A549 (cell line): ENCODE results near the gene SHISA6. TPM values are rescaled to one million over a fixed set of nuclear protein-coding genes. Genes with fewer than 3 reads are reported as not detected.

Source experiments
- ATAC-seq, 2 experiments: fragments of 200-7000 bp in 1 of 2; fragments of >200 bp in 1 of 2; cut with Nextera tagmentation in 1 of 2; cut with Tn5 transposase in 1 of 2; 3 replicates each; pipeline versions ENCODE4 v1.8.0 to v1.9.1; 2018 to 2020; ENCODE audit warnings: mild to moderate bottlenecking in 1 of 2, moderate library complexity in 1 of 2
- CTCF ChIA-PET: fragments of 300-600 bp; sonication (Branson Sonifier 250); formaldehyde crosslinking; extraction: SDS; loops from one replicate; lab custom pipeline; 2021; ENCODE audit warnings: antibody characterized with exemption, inconsistent platforms; lab: Yijun Ruan, JAX
- POLR2A ChIA-PET: fragments of 350-600 bp; formaldehyde crosslinking; extraction: SDS; loops from one replicate; lab custom pipeline; 2021; ENCODE audit warnings: antibody characterized with exemption, inconsistent platforms; lab: Yijun Ruan, JAX
- DNase-seq, 2 experiments: peaks; one replicate each; pipeline versions ENCODE4 v3.0.0 to v3.0.0-alpha.2; 2011 to 2016; ENCODE audit warnings: low read depth in 1 of 2, low spot score in 1 of 2
- FAIRE-seq: peaks from 2 replicates; lab custom pipeline; 2011; peaks lifted over from hg19 to GRCh38; lab: Jason Lieb, UNC
- H3K27ac ChIP-seq, 2 experiments: fragments of >200 bp; sonication (Bioruptor Twin); formaldehyde crosslinking; 3 replicates each; pipeline ENCODE4 v1.5.1; 2016 to 2017
- H3K4me1 ChIP-seq: fragments of >200 bp; sonication (Bioruptor Twin); formaldehyde crosslinking; 3 replicates; pipeline ENCODE4 v1.6.1; 2016
- H3K4me2 ChIP-seq: fragments of >200 bp; sonication (Bioruptor Twin); formaldehyde crosslinking; 3 replicates; pipeline ENCODE4 v1.6.1; 2016
- H3K4me3 ChIP-seq: fragments of >200 bp; sonication (Bioruptor Twin); formaldehyde crosslinking; 3 replicates; pipeline ENCODE4 v1.5.1; 2016
- H3K9me3 ChIP-seq: fragments of >200 bp; sonication (Bioruptor Twin); formaldehyde crosslinking; 3 replicates; pipeline ENCODE4 v1.6.1; 2016
- BHLHE40 ChIP-seq: IDR thresholded peaks from 2 replicates; pipeline ENCODE4 v1.6.1; 2012; ENCODE audit warnings: low read depth, low read length, inconsistent platforms
- CBX2 ChIP-seq: fragments of 200-600 bp; sonication (generic); IDR thresholded peaks from 2 replicates; pipeline ENCODE4 v1.6.1; 2016; ENCODE audit warnings: low read depth, mild to moderate bottlenecking, borderline replicate concordance
- CBX8 ChIP-seq: fragments of 200-600 bp; sonication (generic); IDR thresholded peaks from 2 replicates; pipeline ENCODE4 v1.6.1; 2016
- CHD2 ChIP-seq: fragments of 150-350 bp; IDR thresholded peaks from 2 replicates; pipeline ENCODE4 v1.6.1; 2014; ENCODE audit warnings: low read length; ENCODE audit not compliant: partially characterized antibody
- EHF ChIP-seq: fragments of 250-450 bp; sonication (Bioruptor Pico); IDR thresholded peaks from 2 replicates; pipeline ENCODE4 v1.5.0; 2020; ENCODE audit warnings: mild to moderate bottlenecking
- EHMT2 ChIP-seq: fragments of 200-600 bp; sonication (generic); IDR thresholded peaks from 2 replicates; pipeline ENCODE4 v1.6.1; 2016; ENCODE audit warnings: antibody characterized with exemption, low read depth, mild to moderate bottlenecking, moderate library complexity
- FOSB ChIP-seq: fragments of 250-450 bp; sonication (Bioruptor Pico); IDR thresholded peaks from 2 replicates; pipeline ENCODE4 v1.5.0; 2020; ENCODE audit warnings: mild to moderate bottlenecking, moderate library complexity
- FOSL2 ChIP-seq, 2 experiments: fragments of 450-650 bp in 1 of 2; fragments of >200 bp in 1 of 2; sonication (Bioruptor Twin) in 1 of 2; formaldehyde crosslinking; IDR thresholded peaks; 2 replicates each; pipeline versions ENCODE4 v1.5.0 to v1.6.1; 2016 to 2020; ENCODE audit warnings: mild to moderate bottlenecking in 1 of 2, moderate library complexity in 1 of 2
- FOXS1 ChIP-seq: fragments of 250-450 bp; sonication (Bioruptor Pico); IDR thresholded peaks from 2 replicates; pipeline ENCODE4 v1.5.0; 2020; ENCODE audit warnings: mild to moderate bottlenecking, moderate library complexity
- GATA3 ChIP-seq: IDR thresholded peaks from 2 replicates; pipeline ENCODE4 v1.6.1; 2012; ENCODE audit warnings: borderline replicate concordance
- HDAC2 ChIP-seq: fragments of 200-600 bp; sonication (generic); IDR thresholded peaks from 2 replicates; pipeline ENCODE4 v1.6.1; 2016
- HOXB5 ChIP-seq: fragments of 250-450 bp; sonication (Bioruptor Pico); IDR thresholded peaks from 2 replicates; pipeline ENCODE4 v1.5.0; 2020; ENCODE audit warnings: mild to moderate bottlenecking, moderate library complexity
- JUNB ChIP-seq: fragments of >200 bp; sonication (Bioruptor Twin); formaldehyde crosslinking; IDR thresholded peaks from 2 replicates; pipeline ENCODE4 v1.6.1; 2016
- MAFK ChIP-seq: fragments of 450-650 bp; IDR thresholded peaks from 2 replicates; pipeline ENCODE4 v1.6.1; 2014; ENCODE audit not compliant: partially characterized antibody
- NFE2L2 ChIP-seq: fragments of 150-350 bp; conservative IDR thresholded peaks from 2 replicates; pipeline ENCODE4 v1.6.1; 2014; ENCODE audit warnings: low read length
- NPAS2 ChIP-seq: fragments of 250-450 bp; sonication (Bioruptor Pico); IDR thresholded peaks from 2 replicates; pipeline ENCODE4 v1.8.0; 2022; ENCODE audit warnings: mild to moderate bottlenecking, moderate library complexity, borderline replicate concordance
- NR3C1 ChIP-seq: fragments of >200 bp; sonication (Bioruptor Twin); formaldehyde crosslinking; IDR thresholded peaks from 3 replicates; pipeline ENCODE4 v1.6.1; 2017
- POLR2A ChIP-seq: IDR thresholded peaks from 2 replicates; pipeline ENCODE4 v1.6.1; 2012; ENCODE audit warnings: mild to moderate bottlenecking, low read length
- TFCP2L1 ChIP-seq: fragments of 250-450 bp; sonication (Bioruptor Pico); IDR thresholded peaks from 2 replicates; pipeline ENCODE4 v1.5.0; 2021; ENCODE audit warnings: mild to moderate bottlenecking
- ZC3H11A ChIP-seq: fragments of 450-650 bp; IDR thresholded peaks from 2 replicates; pipeline ENCODE4 v1.6.1; 2014; ENCODE audit warnings: antibody characterized with exemption, mild to moderate bottlenecking
- ZSCAN20 ChIP-seq: fragments of 250-450 bp; sonication (Bioruptor Pico); IDR thresholded peaks from 2 replicates; pipeline ENCODE4 v1.8.0; 2022; ENCODE audit warnings: mild to moderate bottlenecking, moderate library complexity
- WGBS: methylation state at CpG from one replicate; pipeline ENCODE4 v1.1.6; 2017; ENCODE audit errors: missing lambda C conversion rate; 5-methylcytosine and 5-hydroxymethylcytosine counted together
- polyA plus RNA-seq, 4 experiments: library from polyadenylated mRNA; depleted of rRNA in 3 of 4; stranded (reverse); fragments of >200 nt; fragmentation: RNase III in 1 of 4; extraction: RNeasy Plus Mini Kit Qiagen cat#74134 plus additional on column Dnase treatment in 1 of 4; gene quantifications; 2 replicates in 3 of 4; 3 replicates in 1 of 4; pipeline ENCODE4 v1.2.3, GENCODE V29; 2011 to 2017
- TF ChIP-seq, protein P1 (sequence below): IDR thresholded peaks from 2 replicates; pipeline ENCODE4 v1.6.1; 2012
- TF ChIP-seq, protein P2 (sequence below): fragments of >200 bp; sonication (Bioruptor Twin); formaldehyde crosslinking; IDR thresholded peaks from 3 replicates; pipeline ENCODE4 v1.5.1; 2016
- TF ChIP-seq, protein P3 (sequence below): IDR thresholded peaks from 2 replicates; pipeline ENCODE4 v1.6.1; 2012
- TF ChIP-seq, protein P4 (sequence below): fragments of >200 bp; sonication (Bioruptor Twin); formaldehyde crosslinking; IDR thresholded peaks from 3 replicates; pipeline ENCODE4 v1.6.1; 2016

SHISA6 gene
- polyA plus RNA-seq, 2 of the 4 experiments (the other 2 are of a cell fraction), result not detected

DNA sequence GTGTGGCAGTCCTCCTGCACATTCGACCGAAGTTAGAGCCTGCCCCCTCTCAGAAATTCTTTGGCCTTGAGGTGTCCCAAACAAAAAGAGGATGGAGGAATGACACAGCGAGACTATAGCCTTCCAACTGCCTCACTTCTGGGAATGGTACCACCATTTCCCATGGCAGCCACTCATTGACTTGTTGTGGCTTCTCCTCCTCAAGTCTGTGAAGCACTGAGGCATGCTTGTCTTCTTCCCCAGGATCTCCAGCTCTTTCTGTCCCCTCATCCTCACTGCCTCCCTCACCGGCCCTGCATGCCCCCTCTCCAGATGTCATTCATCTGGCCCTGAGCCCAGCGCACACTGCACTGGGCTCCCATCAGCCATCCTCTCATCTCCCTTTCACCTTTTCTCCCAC, 313.5 kb downstream of the SHISA6 start:
- FAIRE-seq (no peak), DNase-seq (no peak), ATAC-seq (no peak)
- Histone ChIP-seq H3K4me2 (no peak overlapping the region), H3K4me3 (no peak overlapping the region), H3K27ac (no peak overlapping the region), H3K4me1 (no peaks in the 10 kb centered on the region), H3K9me3 (no peaks in the 10 kb centered on the region)
- TF ChIP-seq POLR2A, result no peak
- TF ChIP-seq FOSL2 (IDR thresholded peaks at IDR 0.05), result no peak
- no peak for TF ChIP-seq FOSL2 (CRISPR knock-in tag; IDR thresholded peaks at IDR 0.05)
- TF ChIP-seq EHMT2, result no peak
- no peak for TF ChIP-seq TFCP2L1 (CRISPR knock-in tag)
- no peak for TF ChIP-seq HDAC2
- TF ChIP-seq JUNB, result no peak
- no peak for TF ChIP-seq FOSB
- TF ChIP-seq NR3C1, result no peak
- TF ChIP-seq, protein P1, sequence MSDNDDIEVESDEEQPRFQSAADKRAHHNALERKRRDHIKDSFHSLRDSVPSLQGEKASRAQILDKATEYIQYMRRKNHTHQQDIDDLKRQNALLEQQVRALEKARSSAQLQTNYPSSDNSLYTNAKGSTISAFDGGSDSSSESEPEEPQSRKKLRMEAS, result no peak
- no peak for TF ChIP-seq NPAS2 (CRISPR knock-in tag)
- no peak for TF ChIP-seq CBX8
- TF ChIP-seq, protein P2, sequence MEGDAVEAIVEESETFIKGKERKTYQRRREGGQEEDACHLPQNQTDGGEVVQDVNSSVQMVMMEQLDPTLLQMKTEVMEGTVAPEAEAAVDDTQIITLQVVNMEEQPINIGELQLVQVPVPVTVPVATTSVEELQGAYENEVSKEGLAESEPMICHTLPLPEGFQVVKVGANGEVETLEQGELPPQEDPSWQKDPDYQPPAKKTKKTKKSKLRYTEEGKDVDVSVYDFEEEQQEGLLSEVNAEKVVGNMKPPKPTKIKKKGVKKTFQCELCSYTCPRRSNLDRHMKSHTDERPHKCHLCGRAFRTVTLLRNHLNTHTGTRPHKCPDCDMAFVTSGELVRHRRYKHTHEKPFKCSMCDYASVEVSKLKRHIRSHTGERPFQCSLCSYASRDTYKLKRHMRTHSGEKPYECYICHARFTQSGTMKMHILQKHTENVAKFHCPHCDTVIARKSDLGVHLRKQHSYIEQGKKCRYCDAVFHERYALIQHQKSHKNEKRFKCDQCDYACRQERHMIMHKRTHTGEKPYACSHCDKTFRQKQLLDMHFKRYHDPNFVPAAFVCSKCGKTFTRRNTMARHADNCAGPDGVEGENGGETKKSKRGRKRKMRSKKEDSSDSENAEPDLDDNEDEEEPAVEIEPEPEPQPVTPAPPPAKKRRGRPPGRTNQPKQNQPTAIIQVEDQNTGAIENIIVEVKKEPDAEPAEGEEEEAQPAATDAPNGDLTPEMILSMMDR, result no peak
- TF ChIP-seq, protein P3, sequence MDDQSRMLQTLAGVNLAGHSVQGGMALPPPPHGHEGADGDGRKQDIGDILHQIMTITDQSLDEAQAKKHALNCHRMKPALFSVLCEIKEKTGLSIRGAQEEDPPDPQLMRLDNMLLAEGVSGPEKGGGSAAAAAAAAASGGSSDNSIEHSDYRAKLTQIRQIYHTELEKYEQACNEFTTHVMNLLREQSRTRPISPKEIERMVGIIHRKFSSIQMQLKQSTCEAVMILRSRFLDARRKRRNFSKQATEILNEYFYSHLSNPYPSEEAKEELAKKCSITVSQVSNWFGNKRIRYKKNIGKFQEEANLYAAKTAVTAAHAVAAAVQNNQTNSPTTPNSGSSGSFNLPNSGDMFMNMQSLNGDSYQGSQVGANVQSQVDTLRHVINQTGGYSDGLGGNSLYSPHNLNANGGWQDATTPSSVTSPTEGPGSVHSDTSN, result no peak
- no peak for TF ChIP-seq CHD2
- TF ChIP-seq ZC3H11A, result no peak
- TF ChIP-seq CBX2, result no peak
- TF ChIP-seq EHF (CRISPR knock-in tag), result no peak
- WGBS, result 10% methylated on average over 5 of the region's 5 CpGs
- ChIA-PET POLR2A (no interaction called here), CTCF (interaction anchor here (1.5 kb wide), 1 partner anchor 20 kb away, joined by 4 read pairs; no protein-coding TSS in a partner anchor)

DNA sequence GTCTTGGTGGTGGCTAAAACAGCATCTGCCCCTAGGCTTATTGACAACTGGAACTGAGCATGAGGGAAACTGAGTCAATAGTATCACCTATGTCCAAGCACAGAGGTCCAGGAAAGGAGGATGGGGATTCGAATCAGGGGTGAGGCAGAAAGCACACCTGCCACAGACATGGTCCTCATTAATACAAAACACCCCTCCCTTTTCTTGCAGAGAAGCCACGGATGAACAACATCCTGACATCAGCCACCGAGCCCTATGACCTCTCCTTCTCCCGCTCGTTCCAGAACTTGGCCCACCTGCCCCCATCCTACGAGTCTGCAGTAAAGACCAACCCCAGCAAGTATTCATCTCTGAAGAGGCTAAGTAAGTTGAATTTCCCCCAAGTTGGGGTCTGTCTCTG, 314.5 kb downstream of the SHISA6 start:
- 3% methylated on average over 6 of the region's 6 CpGs for WGBS
- no peak overlapping the region for H3K4me3 ChIP-seq
- TF ChIP-seq ZC3H11A, result no peak
- no peak for TF ChIP-seq HDAC2
- TF ChIP-seq HOXB5, result no peak
- TF ChIP-seq MAFK, result no peak
- no peak for TF ChIP-seq ZSCAN20 (CRISPR knock-in tag)
- no peak for TF ChIP-seq NPAS2 (CRISPR knock-in tag)
- no peak for TF ChIP-seq GATA3
- no peak for TF ChIP-seq FOXS1 (CRISPR knock-in tag)
- TF ChIP-seq NFE2L2, result no peak
- TF ChIP-seq, protein P4, sequence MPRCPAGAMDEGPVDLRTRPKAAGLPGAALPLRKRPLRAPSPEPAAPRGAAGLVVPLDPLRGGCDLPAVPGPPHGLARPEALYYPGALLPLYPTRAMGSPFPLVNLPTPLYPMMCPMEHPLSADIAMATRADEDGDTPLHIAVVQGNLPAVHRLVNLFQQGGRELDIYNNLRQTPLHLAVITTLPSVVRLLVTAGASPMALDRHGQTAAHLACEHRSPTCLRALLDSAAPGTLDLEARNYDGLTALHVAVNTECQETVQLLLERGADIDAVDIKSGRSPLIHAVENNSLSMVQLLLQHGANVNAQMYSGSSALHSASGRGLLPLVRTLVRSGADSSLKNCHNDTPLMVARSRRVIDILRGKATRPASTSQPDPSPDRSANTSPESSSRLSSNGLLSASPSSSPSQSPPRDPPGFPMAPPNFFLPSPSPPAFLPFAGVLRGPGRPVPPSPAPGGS, result no peak
- TF ChIP-seq BHLHE40, result no peak
- H3K4me2 ChIP-seq, result no peak overlapping the region
- H3K4me1 ChIP-seq, result no peaks in the 10 kb centered on the region
- no peak for FAIRE-seq
- DNase-seq, result no peak
- no peak for ATAC-seq
- H3K27ac ChIP-seq, result no peak overlapping the region
- ChIA-PET CTCF (interaction anchor here (0.6 to 1.5 kb wide), 4 partner anchors 11 to 79 kb away, joined by 3 to 4 read pairs (median 3); no protein-coding TSS in a partner anchor), POLR2A (no interaction called here)
- H3K9me3 ChIP-seq, result no peaks in the 10 kb centered on the region
